ENCODE measurements around the gene CFAP299.

Gene CFAP299

GRCh38 chr4:80831383-80832361, 496.1 kb downstream of the CFAP299 start:
- TF ChIP-seq CTCF (IDR thresholded peaks at IDR 0.05; ENCODE audit: control insufficient read depth, extremely low read depth, insufficient read depth): no peak
- H3K4me3 ChIP-seq (ENCODE audit: low read depth, low read length): no peak overlapping the region
- DNase-seq (ENCODE audit: low read depth): no peak

- H3K4me3 ChIP-seq (ENCODE audit: low read depth, low read length): no peak overlapping the region
- no peak for TF ChIP-seq CTCF (IDR thresholded peaks at IDR 0.05; ENCODE audit: control insufficient read depth, extremely low read depth, insufficient read depth)
- DNase-seq (ENCODE audit: low read depth): no peak
These were observed 503.8 kb downstream of the CFAP299 start for GRCh38 chr4:80839281-80839680.

GRCh38 chr4:80839792-80840191, 504.3 kb downstream of the CFAP299 start:
- no peak overlapping the region for H3K4me3 ChIP-seq (ENCODE audit: low read depth, low read length)
- TF ChIP-seq CTCF (IDR thresholded peaks at IDR 0.05; ENCODE audit: control insufficient read depth, extremely low read depth, insufficient read depth): no peak
- no peak for DNase-seq (ENCODE audit: low read depth)

- no peak for DNase-seq (ENCODE audit: low read depth)
- no peak for TF ChIP-seq CTCF (IDR thresholded peaks at IDR 0.05; ENCODE audit: control insufficient read depth, extremely low read depth, insufficient read depth)
These were observed 504.9 kb downstream of the CFAP299 start for GRCh38 chr4:80840396-80840795.

GRCh38 chr4:80841587-80842281, 506.2 kb downstream of the CFAP299 start:
- no peak overlapping the region for H3K4me3 ChIP-seq (ENCODE audit: low read depth, low read length)
- DNase-seq (ENCODE audit: low read depth): no peak
- TF ChIP-seq CTCF (IDR thresholded peaks at IDR 0.05; ENCODE audit: control insufficient read depth, extremely low read depth, insufficient read depth): no peak

More at GRCh38 chr4:80840396-80840795, 504.9 kb downstream of the CFAP299 start:
- no peak overlapping the region for H3K4me3 ChIP-seq (ENCODE audit: low read depth, low read length)

- H3K4me3 ChIP-seq (ENCODE audit: low read depth, low read length): no peak overlapping the region
- no peak for TF ChIP-seq CTCF (IDR thresholded peaks at IDR 0.05; ENCODE audit: control insufficient read depth, extremely low read depth, insufficient read depth)
- DNase-seq (ENCODE audit: low read depth): no peak
These were observed 510.7 kb downstream of the CFAP299 start for GRCh38 chr4:80846210-80846609.
